ENCODE results near the gene SAFB. TPM values are rescaled to one million over a fixed set of nuclear protein-coding genes. Genes with fewer than 3 reads are reported as not detected.

The SAFB gene
- total RNA-seq, 1 donor from 2014 or later = 87.1 TPM

DNA sequence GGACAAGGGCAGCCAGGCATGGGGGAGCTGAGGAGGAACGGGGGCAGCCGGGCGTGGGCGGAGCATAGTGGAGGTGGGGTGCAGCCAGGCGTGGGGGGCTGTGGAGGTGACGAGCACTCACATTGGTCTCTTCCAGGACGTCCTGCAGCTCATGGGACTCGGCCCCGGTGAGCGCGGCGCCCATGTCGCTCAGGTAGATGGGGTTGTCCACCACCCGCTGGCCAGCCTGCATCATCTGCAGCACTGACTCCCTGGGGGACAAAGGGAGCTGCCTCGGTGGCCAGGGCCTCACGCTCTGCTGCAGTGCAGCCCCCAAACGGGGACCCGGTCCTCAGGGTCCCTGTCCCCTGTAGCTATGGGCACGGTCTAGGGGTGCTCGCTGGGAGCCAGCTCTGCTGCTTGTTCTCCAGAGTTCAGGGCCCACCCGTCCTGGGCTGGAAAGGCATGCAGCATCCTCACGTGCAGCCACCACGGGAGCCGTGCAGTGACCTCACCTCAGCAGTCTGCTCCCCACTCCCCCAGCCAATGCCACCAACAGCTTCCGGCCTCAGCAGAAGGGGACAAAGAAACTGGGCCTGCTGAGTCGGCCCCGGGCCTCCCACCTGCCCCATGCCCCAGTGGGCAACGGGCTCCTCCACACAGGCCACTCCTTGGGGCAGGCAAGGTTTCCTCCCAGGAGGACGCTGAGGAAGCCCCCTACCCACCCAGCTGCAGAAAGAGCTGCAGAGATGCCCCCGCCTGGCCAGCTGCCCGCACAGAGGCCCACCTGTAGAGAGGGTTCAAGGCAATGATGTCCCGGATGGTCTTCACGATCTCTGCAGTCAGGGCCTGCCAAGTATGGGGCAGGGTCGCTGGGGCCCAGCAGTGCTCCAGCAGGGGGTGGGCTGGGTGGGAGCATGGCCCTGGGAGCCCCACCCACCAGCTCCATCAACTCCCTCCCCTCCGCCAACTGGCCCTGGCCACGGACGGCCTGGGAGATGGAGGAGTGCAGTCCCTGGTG is 85.0 kb downstream of the SAFB start:
- no peak for DNase-seq
- no peaks in the 10 kb centered on the region for H3K4me1 ChIP-seq
- no peak overlapping the region for H3K27ac ChIP-seq
- intact Hi-C loops (cut with DNase I) = no loop called here
- no peak overlapping the region for H3K4me3 ChIP-seq
- H3K27me3 ChIP-seq (ENCODE audit: low read depth) = no peaks in the 10 kb centered on the region
- no peaks in the 10 kb centered on the region for H3K9me3 ChIP-seq
- ATAC-seq = no peak
- TF ChIP-seq CTCF (IDR thresholded peaks at IDR 0.05) = no peak
- peaks cover 98% of the 10 kb centered on the region for H3K36me3 ChIP-seq

DNA sequence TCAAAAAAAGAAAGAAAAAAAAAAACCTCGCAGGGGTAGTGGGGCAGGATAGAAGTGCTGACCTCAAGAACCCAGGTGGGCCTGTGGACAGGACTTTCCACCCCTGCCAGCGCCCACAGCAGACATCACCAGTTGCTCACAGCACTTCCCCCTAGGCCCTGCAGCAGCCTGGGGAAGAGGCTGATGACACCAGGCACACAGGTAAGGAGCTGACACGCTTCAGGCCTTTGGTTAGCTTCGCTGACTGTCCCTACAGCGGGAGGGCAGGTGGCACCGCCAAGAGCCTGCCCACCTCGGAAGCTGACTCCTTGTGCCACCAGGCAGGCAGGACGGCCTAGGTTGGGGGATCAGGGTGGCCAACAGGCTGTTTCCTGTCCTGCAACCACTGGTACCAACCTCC is 88.1 kb downstream of the SAFB start:
- no peak for DNase-seq
- H3K27me3 ChIP-seq (ENCODE audit: low read depth) = no peaks in the 10 kb centered on the region
- no peaks in the 10 kb centered on the region for H3K9me3 ChIP-seq
- H3K36me3 ChIP-seq = peaks cover 89% of the 10 kb centered on the region
- no peak overlapping the region for H3K4me3 ChIP-seq
- no peak for TF ChIP-seq CTCF (IDR thresholded peaks at IDR 0.05)
- no peak for ATAC-seq
- no peak overlapping the region for H3K27ac ChIP-seq
- intact Hi-C loops (cut with DNase I) = no loop called here
- no peaks in the 10 kb centered on the region for H3K4me1 ChIP-seq

- DNase-seq (no peak), ATAC-seq (no peak)
- TF ChIP-seq CTCF (IDR thresholded peaks at IDR 0.05) = no peak
- intact Hi-C loops (cut with DNase I) = no loop called here
- Histone ChIP-seq H3K27me3 (ENCODE audit: low read depth) (no peaks in the 10 kb centered on the region), H3K4me3 (no peak overlapping the region), H3K4me1 (no peaks in the 10 kb centered on the region), H3K27ac (no peak overlapping the region), H3K36me3 (peaks cover 82% of the 10 kb centered on the region), H3K9me3 (no peaks in the 10 kb centered on the region)
Observed at GRCh38 chr19:5711713-5712161, 88.9 kb downstream of the SAFB start.

DNA sequence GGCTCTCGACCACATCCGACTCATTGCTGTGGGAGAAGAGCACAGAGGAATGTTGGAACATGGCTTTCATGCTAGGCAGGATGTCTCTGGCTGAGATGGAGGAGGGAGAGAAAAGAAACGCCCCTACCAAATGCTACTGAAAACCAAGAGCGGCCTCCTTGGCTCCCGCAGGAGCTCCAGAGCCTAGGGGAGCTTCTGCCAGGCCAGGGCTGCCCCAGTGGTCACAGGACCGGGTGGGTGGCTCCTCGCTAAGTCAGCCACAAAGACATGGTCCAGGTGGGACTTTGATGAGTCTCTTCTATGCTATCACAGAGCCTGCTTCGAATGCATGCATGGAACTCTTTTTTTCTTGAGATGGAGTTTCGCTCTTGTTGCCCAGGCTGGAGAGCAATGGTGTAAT is 90.3 kb downstream of the SAFB start:
- no peak for ATAC-seq
- no peak overlapping the region for H3K4me3 ChIP-seq
- no peaks in the 10 kb centered on the region for H3K27me3 ChIP-seq (ENCODE audit: low read depth)
- TF ChIP-seq CTCF (IDR thresholded peaks at IDR 0.05) = no peak
- H3K4me1 ChIP-seq = peaks cover 11% of the 10 kb centered on the region
- H3K27ac ChIP-seq = no peak overlapping the region
- intact Hi-C loops (cut with DNase I) = no loop called here
- no peak for DNase-seq
- no peaks in the 10 kb centered on the region for H3K9me3 ChIP-seq
- H3K36me3 ChIP-seq = peaks cover 75% of the 10 kb centered on the region

- Histone ChIP-seq H3K4me1 (peaks cover 22% of the 10 kb centered on the region), H3K9me3 (no peaks in the 10 kb centered on the region), H3K4me3 (no peak overlapping the region), H3K27ac (no peak overlapping the region), H3K27me3 (ENCODE audit: low read depth) (no peaks in the 10 kb centered on the region), H3K36me3 (peaks cover 59% of the 10 kb centered on the region)
- no peak for ATAC-seq
- DNase-seq = no peak
- no peak for TF ChIP-seq CTCF (IDR thresholded peaks at IDR 0.05)
- intact Hi-C loops (cut with DNase I) = no loop called here
Observed at GRCh38 chr19:5714816-5715215, 91.9 kb downstream of the SAFB start.

Data from lower lobe of right lung (tissue), 2 donors.